ENCODE data around the gene SMOC1.
A peak's percentile ranks its signal among the peaks of the same experiment; 100 is the strongest.

The SMOC1 gene

GRCh38 chr14:70011708-70012107 is 132.5 kb downstream of the SMOC1 start:
- Histone ChIP-seq H2BK120ac (ENCODE audit: low read depth, low read length) (no peak overlapping the region), H3K4ac (ENCODE audit: low read length) (no peak overlapping the region), H3K18ac (ENCODE audit: low read length) (no peak overlapping the region), H3K4me3 (ENCODE audit: low read length in 2 of 2) (no peak overlapping the region), H3K23ac (ENCODE audit: low read depth, low read length, poor library complexity) (no peak overlapping the region), H3K27me3 (ENCODE audit: control insufficient read depth in 3 of 3, insufficient read depth in 3 of 3, low read depth in 1 of 3, low read length in 3 of 3) (no peaks in the 10 kb centered on the region), H2AK5ac (ENCODE audit: low read depth, low read length) (no peak overlapping the region), H2AFZ (ENCODE audit: low read length) (no peak overlapping the region), H3K9me3 (replicated peaks in 1 of 2; ENCODE audit: control insufficient read depth in 2 of 2, insufficient read depth in 1 of 2, low read depth in 1 of 2, low read length in 2 of 2) (no peaks in the 10 kb centered on the region), H2BK15ac (ENCODE audit: low read length) (no peak overlapping the region), H3K79me1 (ENCODE audit: low read depth, low read length) (peaks cover 1% of the 10 kb centered on the region), H3K36me3 (replicated peaks in 1 of 2; ENCODE audit: control insufficient read depth in 2 of 2, insufficient read depth in 2 of 2, low read length in 2 of 2) (peaks cover 47 to 80% of the 10 kb centered on the region in 2 donors), H2BK5ac (ENCODE audit: low read length) (no peak overlapping the region), H3K4me1 (ENCODE audit: control insufficient read depth in 2 of 2, insufficient read depth in 1 of 2, low read depth in 1 of 2, low read length in 2 of 2) (peaks cover 9 to 14% of the 10 kb centered on the region in 2 donors), H3K9ac (ENCODE audit: low read depth, low read length, poor library complexity) (no peak overlapping the region), H3K14ac (ENCODE audit: low read length) (no peak overlapping the region), H2BK12ac (ENCODE audit: low read length) (no peak overlapping the region), H3K27ac (replicated peaks; ENCODE audit: low read length) (no peak overlapping the region), H3K4me2 (ENCODE audit: insufficient read depth, low read length, poor library complexity, severe bottlenecking) (no peak overlapping the region), H4K91ac (ENCODE audit: low read depth, low read length, poor library complexity) (no peak overlapping the region), H4K8ac (ENCODE audit: low read depth, low read length) (no peak overlapping the region)
- no CpG with 5 or more reads among the region's 7 CpGs for WGBS, 2 donors (ENCODE audit: extremely low coverage in 2 of 2, insufficient read length in 2 of 2, insufficient replicate concordance in 1 of 2)
- no peak for DNase-seq (ENCODE audit: low spot score)

GRCh38 chr14:70013271-70013873 is 134.2 kb downstream of the SMOC1 start:
- H3K14ac ChIP-seq (ENCODE audit: low read length): no peak overlapping the region
- no peaks in the 10 kb centered on the region for H3K27me3 ChIP-seq (ENCODE audit: control insufficient read depth in 3 of 3, insufficient read depth in 3 of 3, low read depth in 1 of 3, low read length in 3 of 3)
- H3K27ac ChIP-seq (replicated peaks; ENCODE audit: low read length): no peak overlapping the region
- no peak overlapping the region for H3K23ac ChIP-seq (ENCODE audit: low read depth, low read length, poor library complexity)
- H2AFZ ChIP-seq (ENCODE audit: low read length): no peak overlapping the region
- no peak overlapping the region for H2AK5ac ChIP-seq (ENCODE audit: low read depth, low read length)
- no CpG with 5 or more reads among the region's 2 CpGs for WGBS, 2 donors (ENCODE audit: extremely low coverage in 2 of 2, insufficient read length in 2 of 2, insufficient replicate concordance in 1 of 2)
- no peak overlapping the region for H4K91ac ChIP-seq (ENCODE audit: low read depth, low read length, poor library complexity)
- H3K36me3 ChIP-seq (replicated peaks in 1 of 2; ENCODE audit: control insufficient read depth in 2 of 2, insufficient read depth in 2 of 2, low read length in 2 of 2): peaks cover 58 to 92% of the 10 kb centered on the region in 2 donors
- H2BK120ac ChIP-seq (ENCODE audit: low read depth, low read length): no peak overlapping the region
- no peak overlapping the region for H2BK12ac ChIP-seq (ENCODE audit: low read length)
- H3K79me1 ChIP-seq (ENCODE audit: low read depth, low read length): peaks cover 3% of the 10 kb centered on the region
- H3K9ac ChIP-seq (ENCODE audit: low read depth, low read length, poor library complexity): no peak overlapping the region
- H3K4me3 ChIP-seq (ENCODE audit: low read length in 2 of 2): no peak overlapping the region
- H2BK15ac ChIP-seq (ENCODE audit: low read length): no peak overlapping the region
- H3K4me2 ChIP-seq (ENCODE audit: insufficient read depth, low read length, poor library complexity, severe bottlenecking): no peak overlapping the region
- peak; percentile 54 for DNase-seq (ENCODE audit: low spot score)
- H3K9me3 ChIP-seq (replicated peaks in 1 of 2; ENCODE audit: control insufficient read depth in 2 of 2, insufficient read depth in 1 of 2, low read depth in 1 of 2, low read length in 2 of 2): no peaks in the 10 kb centered on the region
- H2BK5ac ChIP-seq (ENCODE audit: low read length): no peak overlapping the region
- H3K4ac ChIP-seq (ENCODE audit: low read length): no peak overlapping the region
- no peak overlapping the region for H4K8ac ChIP-seq (ENCODE audit: low read depth, low read length)
- H3K18ac ChIP-seq (ENCODE audit: low read length): no peak overlapping the region
- H3K4me1 ChIP-seq (ENCODE audit: control insufficient read depth in 2 of 2, insufficient read depth in 1 of 2, low read depth in 1 of 2, low read length in 2 of 2): peaks cover 7 to 12% of the 10 kb centered on the region in 2 donors

- Histone ChIP-seq H3K14ac (ENCODE audit: low read length) (no peak overlapping the region), H3K4me1 (ENCODE audit: control insufficient read depth in 2 of 2, insufficient read depth in 1 of 2, low read depth in 1 of 2, low read length in 2 of 2) (peaks cover 0 to 10% of the 10 kb centered on the region in 2 donors), H3K4me3 (ENCODE audit: low read length in 2 of 2) (no peak overlapping the region), H2AK5ac (ENCODE audit: low read depth, low read length) (peak overlapping the region; percentile 65), H2BK12ac (ENCODE audit: low read length) (no peak overlapping the region), H3K4me2 (ENCODE audit: insufficient read depth, low read length, poor library complexity, severe bottlenecking) (no peak overlapping the region), H2BK15ac (ENCODE audit: low read length) (no peak overlapping the region), H4K8ac (ENCODE audit: low read depth, low read length) (no peak overlapping the region), H2AFZ (ENCODE audit: low read length) (no peak overlapping the region), H3K4ac (ENCODE audit: low read length) (no peak overlapping the region), H3K27ac (replicated peaks; ENCODE audit: low read length) (no peak overlapping the region), H3K9ac (ENCODE audit: low read depth, low read length, poor library complexity) (no peak overlapping the region), H2BK5ac (ENCODE audit: low read length) (no peak overlapping the region), H3K18ac (ENCODE audit: low read length) (peak overlapping the region; percentile 41), H3K79me1 (ENCODE audit: low read depth, low read length) (peaks cover 3% of the 10 kb centered on the region), H3K9me3 (replicated peaks in 1 of 2; ENCODE audit: control insufficient read depth in 2 of 2, insufficient read depth in 1 of 2, low read depth in 1 of 2, low read length in 2 of 2) (no peaks in the 10 kb centered on the region), H3K36me3 (replicated peaks in 1 of 2; ENCODE audit: control insufficient read depth in 2 of 2, insufficient read depth in 2 of 2, low read length in 2 of 2) (peaks cover 64 to 100% of the 10 kb centered on the region in 2 donors), H4K91ac (ENCODE audit: low read depth, low read length, poor library complexity) (no peak overlapping the region), H2BK120ac (ENCODE audit: low read depth, low read length) (no peak overlapping the region), H3K23ac (ENCODE audit: low read depth, low read length, poor library complexity) (no peak overlapping the region), H3K27me3 (ENCODE audit: control insufficient read depth in 3 of 3, insufficient read depth in 3 of 3, low read depth in 1 of 3, low read length in 3 of 3) (no peaks in the 10 kb centered on the region)
- no peak for DNase-seq (ENCODE audit: low spot score)
- WGBS, 2 donors (ENCODE audit: extremely low coverage in 2 of 2, insufficient read length in 2 of 2, insufficient replicate concordance in 1 of 2): no CpG with 5 or more reads among the region's 7 CpGs
Measured at GRCh38 chr14:70014406-70015095, 135.3 kb downstream of the SMOC1 start.

- peaks cover 70 to 99% of the 10 kb centered on the region in 2 donors for H3K36me3 ChIP-seq (replicated peaks in 1 of 2; ENCODE audit: control insufficient read depth in 2 of 2, insufficient read depth in 2 of 2, low read length in 2 of 2)
- no peak overlapping the region for H3K4me3 ChIP-seq (ENCODE audit: low read length in 2 of 2)
- no peak overlapping the region for H3K27ac ChIP-seq (replicated peaks; ENCODE audit: low read length)
- peak overlapping the region; percentile 14 for H2BK5ac ChIP-seq (ENCODE audit: low read length)
- no peak overlapping the region for H3K18ac ChIP-seq (ENCODE audit: low read length)
- H2AK5ac ChIP-seq (ENCODE audit: low read depth, low read length): no peak overlapping the region
- H4K8ac ChIP-seq (ENCODE audit: low read depth, low read length): no peak overlapping the region
- no peak overlapping the region for H3K4ac ChIP-seq (ENCODE audit: low read length)
- H3K4me2 ChIP-seq (ENCODE audit: insufficient read depth, low read length, poor library complexity, severe bottlenecking): no peak overlapping the region
- H3K27me3 ChIP-seq (ENCODE audit: control insufficient read depth in 3 of 3, insufficient read depth in 3 of 3, low read depth in 1 of 3, low read length in 3 of 3): no peaks in the 10 kb centered on the region
- H3K9ac ChIP-seq (ENCODE audit: low read depth, low read length, poor library complexity): no peak overlapping the region
- no peak overlapping the region for H2BK15ac ChIP-seq (ENCODE audit: low read length)
- DNase-seq (ENCODE audit: low spot score): no peak
- H2BK120ac ChIP-seq (ENCODE audit: low read depth, low read length): no peak overlapping the region
- H3K4me1 ChIP-seq (ENCODE audit: control insufficient read depth in 2 of 2, insufficient read depth in 1 of 2, low read depth in 1 of 2, low read length in 2 of 2): peaks cover 0 to 13% of the 10 kb centered on the region in 2 donors
- no peak overlapping the region for H2BK12ac ChIP-seq (ENCODE audit: low read length)
- no peaks in the 10 kb centered on the region for H3K9me3 ChIP-seq (replicated peaks in 1 of 2; ENCODE audit: control insufficient read depth in 2 of 2, insufficient read depth in 1 of 2, low read depth in 1 of 2, low read length in 2 of 2)
- no peak overlapping the region for H3K23ac ChIP-seq (ENCODE audit: low read depth, low read length, poor library complexity)
- no CpG with 5 or more reads among the region's 2 CpGs for WGBS, 2 donors (ENCODE audit: extremely low coverage in 2 of 2, insufficient read length in 2 of 2, insufficient replicate concordance in 1 of 2)
- no peak overlapping the region for H3K14ac ChIP-seq (ENCODE audit: low read length)
- no peak overlapping the region for H4K91ac ChIP-seq (ENCODE audit: low read depth, low read length, poor library complexity)
- H2AFZ ChIP-seq (ENCODE audit: low read length): no peak overlapping the region
- H3K79me1 ChIP-seq (ENCODE audit: low read depth, low read length): peaks cover 2% of the 10 kb centered on the region
Measured at GRCh38 chr14:70018230-70018629, 139.0 kb downstream of the SMOC1 start.

Data from neuronal stem cell (in vitro differentiated cells).